Lower lobe of right lung (tissue), 2 donors: ENCODE results near the gene ASTN1. TPM values are rescaled to one million over a fixed set of nuclear protein-coding genes. Genes with fewer than 3 reads are reported as not detected.

Source experiments
- ATAC-seq, 2 donors: fragments of 200-7000 bp; cut with Tn5 transposase; one replicate each; pipeline ENCODE4 v1.9.1; 2020 to 2022; ENCODE audit warnings: mild to moderate bottlenecking in 2 of 2, moderate library complexity in 2 of 2
- DNase-seq: peaks from one replicate; pipeline ENCODE4 v3.0.0-alpha.2; 2020
- H3K27ac ChIP-seq: fragments of 200-600 bp; one replicate; pipeline ENCODE4 v1.8.0; 2022
- H3K27me3 ChIP-seq: fragments of 200-600 bp; one replicate; pipeline ENCODE4 v1.8.0; 2022; ENCODE audit warnings: low read depth
- H3K36me3 ChIP-seq: fragments of 200-600 bp; one replicate; pipeline ENCODE4 v1.8.0; 2022; ENCODE audit warnings: mild to moderate bottlenecking
- H3K4me1 ChIP-seq: fragments of 200-600 bp; one replicate; pipeline ENCODE4 v1.8.0; 2022
- H3K4me3 ChIP-seq: fragments of 200-600 bp; one replicate; pipeline ENCODE4 v1.8.0; 2022; ENCODE audit warnings: mild to moderate bottlenecking
- H3K9me3 ChIP-seq: fragments of 200-600 bp; one replicate; pipeline ENCODE4 v1.8.0; 2022
- intact Hi-C: fragments of 100-400 bp; cut with DNase I; formaldehyde crosslinking; loops from one replicate; pipeline ENCODE4 v1.11.0; 2022
- total RNA-seq: library from RNA; stranded (reverse); fragmentation: NEBNext Ultra II Directional; extraction: Animal tissue kit (Norgen Biotek cat#: 25700); gene quantifications from one replicate; pipeline ENCODE4 v1.2.1, GENCODE V29; 2021
- TF ChIP-seq, protein P1 (sequence below): fragments of 200-600 bp; IDR thresholded peaks from one replicate; pipeline ENCODE4 v1.8.0; 2022; ENCODE audit warnings: antibody characterized with exemption, mild to moderate bottlenecking
- donor health status: DM: no; HTN: yes; CAD: no; lungs with severe emphysema.

Gene ASTN1
- total RNA-seq, 1 donor from 2014 or later, result 0.41 TPM

DNA sequence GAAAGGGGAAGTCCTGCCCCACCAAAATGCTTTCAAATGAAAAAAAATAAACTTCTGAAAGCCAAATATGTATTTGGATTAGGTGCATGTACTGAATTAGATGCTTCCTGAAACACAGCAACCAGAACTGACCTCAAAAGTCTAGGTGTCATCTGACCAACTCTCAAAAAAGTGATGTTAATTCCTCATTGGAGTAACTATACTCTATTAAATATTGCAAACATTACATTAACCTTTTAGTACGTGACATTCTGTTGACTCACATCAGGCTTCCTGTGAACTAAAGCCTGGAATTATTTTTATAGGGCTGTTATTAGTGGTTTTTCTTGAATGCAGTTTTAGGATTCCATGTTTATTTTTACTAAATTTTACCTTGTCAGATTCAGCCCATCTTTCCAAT lies 73.5 kb downstream of the ASTN1 start:
- Histone ChIP-seq H3K27ac (no peak overlapping the region), H3K4me3 (no peak overlapping the region), H3K4me1 (no peaks in the 10 kb centered on the region), H3K36me3 (no peaks in the 10 kb centered on the region), H3K27me3 (no peaks in the 10 kb centered on the region), H3K9me3 (no peaks in the 10 kb centered on the region)
- TF ChIP-seq, protein P1, sequence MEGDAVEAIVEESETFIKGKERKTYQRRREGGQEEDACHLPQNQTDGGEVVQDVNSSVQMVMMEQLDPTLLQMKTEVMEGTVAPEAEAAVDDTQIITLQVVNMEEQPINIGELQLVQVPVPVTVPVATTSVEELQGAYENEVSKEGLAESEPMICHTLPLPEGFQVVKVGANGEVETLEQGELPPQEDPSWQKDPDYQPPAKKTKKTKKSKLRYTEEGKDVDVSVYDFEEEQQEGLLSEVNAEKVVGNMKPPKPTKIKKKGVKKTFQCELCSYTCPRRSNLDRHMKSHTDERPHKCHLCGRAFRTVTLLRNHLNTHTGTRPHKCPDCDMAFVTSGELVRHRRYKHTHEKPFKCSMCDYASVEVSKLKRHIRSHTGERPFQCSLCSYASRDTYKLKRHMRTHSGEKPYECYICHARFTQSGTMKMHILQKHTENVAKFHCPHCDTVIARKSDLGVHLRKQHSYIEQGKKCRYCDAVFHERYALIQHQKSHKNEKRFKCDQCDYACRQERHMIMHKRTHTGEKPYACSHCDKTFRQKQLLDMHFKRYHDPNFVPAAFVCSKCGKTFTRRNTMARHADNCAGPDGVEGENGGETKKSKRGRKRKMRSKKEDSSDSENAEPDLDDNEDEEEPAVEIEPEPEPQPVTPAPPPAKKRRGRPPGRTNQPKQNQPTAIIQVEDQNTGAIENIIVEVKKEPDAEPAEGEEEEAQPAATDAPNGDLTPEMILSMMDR, result no peak
- ATAC-seq, result no peak
- DNase-seq, result no peak
- intact Hi-C loops, result no loop called here

DNA sequence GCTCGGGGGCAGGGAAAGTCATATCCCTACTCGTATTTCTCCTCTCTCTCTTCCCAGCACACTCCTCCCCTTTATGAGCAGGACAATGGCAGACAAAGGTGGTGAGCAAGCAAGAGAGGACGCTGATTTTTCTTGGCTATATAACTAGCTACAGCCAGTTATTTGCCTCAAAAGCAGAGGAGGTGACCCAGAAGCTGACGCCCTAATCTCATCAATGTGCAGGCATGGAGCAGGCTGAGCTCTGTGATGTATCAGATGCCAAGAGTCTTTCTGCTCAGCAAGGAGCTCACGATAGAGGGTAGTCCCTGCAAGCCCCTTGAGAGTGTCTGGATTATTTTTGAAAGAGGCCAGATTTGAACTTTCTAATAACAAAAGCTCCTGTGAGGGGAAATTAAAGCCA lies 75.5 kb downstream of the ASTN1 start:
- no peaks in the 10 kb centered on the region for H3K36me3 ChIP-seq
- no peak overlapping the region for H3K4me3 ChIP-seq
- H3K27ac ChIP-seq, result no peak overlapping the region
- H3K9me3 ChIP-seq, result no peaks in the 10 kb centered on the region
- intact Hi-C loops, result no loop called here
- TF ChIP-seq, protein P1, result no peak
- H3K27me3 ChIP-seq, result no peaks in the 10 kb centered on the region
- ATAC-seq, result no peak
- no peak for DNase-seq
- no peaks in the 10 kb centered on the region for H3K4me1 ChIP-seq

DNA sequence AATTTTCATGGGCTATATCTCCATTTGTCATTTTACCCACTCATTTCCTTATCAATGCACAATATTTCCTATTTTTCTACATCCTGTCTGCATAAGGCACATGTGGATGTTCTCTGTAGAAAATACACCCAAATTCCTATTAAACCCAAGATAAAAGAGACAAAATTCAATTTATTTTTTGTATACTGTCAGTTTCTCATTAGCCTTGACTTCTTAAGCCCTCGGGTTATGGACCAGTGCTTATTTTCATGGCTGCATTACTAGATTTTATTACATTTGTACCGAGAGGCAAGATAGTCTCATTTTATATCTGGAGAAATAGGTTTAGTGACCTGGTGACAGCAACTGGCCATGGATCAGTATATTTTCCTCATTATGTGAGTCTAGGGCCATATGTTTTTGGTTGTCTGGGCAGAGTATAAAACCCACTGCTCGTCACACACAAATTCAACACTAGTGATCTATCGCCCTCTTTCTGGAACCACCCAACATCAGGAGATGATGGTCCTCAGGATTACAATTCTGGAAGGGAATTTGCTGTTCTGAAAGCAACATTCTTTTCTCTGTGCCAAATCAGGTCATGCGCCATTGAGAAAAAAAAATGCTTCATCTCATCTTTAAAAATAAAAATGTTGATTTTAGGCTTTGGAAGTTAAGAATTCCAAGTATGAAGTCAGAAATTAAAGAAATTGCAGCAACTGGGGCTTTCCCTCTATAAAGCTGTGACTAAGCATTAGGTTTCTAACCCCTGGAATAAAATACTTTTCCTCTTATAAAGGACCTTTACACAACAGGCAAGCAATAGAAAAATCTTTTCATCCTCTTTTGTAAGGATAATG lies 81.4 kb downstream of the ASTN1 start:
- Histone ChIP-seq H3K27me3 (no peaks in the 10 kb centered on the region), H3K4me1 (no peaks in the 10 kb centered on the region), H3K36me3 (no peaks in the 10 kb centered on the region), H3K27ac (no peak overlapping the region), H3K4me3 (no peak overlapping the region), H3K9me3 (no peaks in the 10 kb centered on the region)
- intact Hi-C loops, result no loop called here
- DNase-seq (no peak), ATAC-seq (no peak)
- TF ChIP-seq, protein P1, result no peak

DNA sequence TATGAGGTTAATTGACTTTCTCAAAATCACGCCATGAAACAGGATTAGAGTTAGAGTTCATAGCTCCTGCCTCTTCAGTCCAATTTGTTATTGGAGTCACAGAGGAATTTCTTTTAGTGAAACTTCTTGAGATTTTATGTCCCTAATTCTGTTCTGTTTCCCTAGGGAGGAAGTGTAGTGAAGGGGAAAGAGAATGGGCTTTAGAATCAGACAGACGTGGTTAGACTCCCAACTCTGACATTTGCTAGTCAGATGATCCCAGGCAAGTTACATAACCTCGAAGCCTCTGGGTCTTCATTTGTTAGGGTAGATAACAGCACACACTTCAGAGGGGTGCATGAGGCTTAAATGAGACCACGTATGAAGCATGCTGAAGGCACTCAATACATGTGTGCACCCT lies 83.9 kb downstream of the ASTN1 start:
- no peak overlapping the region for H3K4me3 ChIP-seq
- H3K27me3 ChIP-seq, result no peaks in the 10 kb centered on the region
- H3K36me3 ChIP-seq, result no peaks in the 10 kb centered on the region
- no peaks in the 10 kb centered on the region for H3K9me3 ChIP-seq
- intact Hi-C loops, result no loop called here
- no peak for ATAC-seq
- no peaks in the 10 kb centered on the region for H3K4me1 ChIP-seq
- TF ChIP-seq, protein P1, result no peak
- H3K27ac ChIP-seq, result no peak overlapping the region
- DNase-seq, result no peak

DNA sequence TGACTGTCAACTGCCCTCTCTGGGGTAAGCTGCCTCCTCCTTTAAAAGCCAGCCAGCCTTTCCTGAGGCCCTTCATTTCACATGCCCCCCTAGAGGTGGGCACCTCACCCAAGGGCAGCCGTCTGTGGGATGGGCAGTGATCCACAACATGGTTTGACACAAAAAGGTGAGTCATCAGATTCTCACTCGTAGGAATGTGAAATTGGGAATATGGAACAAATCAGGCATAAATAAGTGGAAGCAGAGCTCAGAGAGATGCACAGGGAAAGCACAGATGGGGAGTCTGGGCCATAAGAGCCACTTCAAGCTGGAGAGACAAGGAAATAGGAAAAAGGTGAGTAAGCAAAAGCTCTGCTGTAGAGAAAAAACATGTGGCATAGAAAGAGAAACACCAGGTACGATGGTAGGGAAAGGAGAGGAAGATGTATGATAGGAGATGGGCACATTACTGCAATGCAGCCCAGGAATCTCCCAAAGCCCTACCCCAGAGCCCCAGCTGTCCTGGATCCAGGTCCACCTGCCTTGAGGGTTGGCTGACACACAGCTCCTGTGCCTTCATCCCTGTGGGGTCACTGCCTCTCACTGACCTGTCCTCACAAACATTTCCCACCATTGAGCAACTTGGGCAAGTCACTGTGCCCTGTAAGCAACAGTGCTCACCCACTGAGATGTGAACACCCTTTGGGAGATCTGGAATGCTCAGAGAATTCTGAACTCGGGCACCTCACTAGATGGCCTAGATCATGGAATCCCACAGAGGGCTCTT lies 86.6 kb downstream of the ASTN1 start:
- no peak for DNase-seq
- Histone ChIP-seq H3K4me1 (no peaks in the 10 kb centered on the region), H3K4me3 (no peak overlapping the region), H3K9me3 (no peaks in the 10 kb centered on the region), H3K27ac (no peak overlapping the region), H3K36me3 (no peaks in the 10 kb centered on the region), H3K27me3 (no peaks in the 10 kb centered on the region)
- TF ChIP-seq, protein P1, result no peak
- ATAC-seq, result no peak
- intact Hi-C loops, result no loop called here
